Endothelial cell of umbilical vein (primary cell): ENCODE measurements around the gene ANAPC5. TPM values are rescaled to one million over a fixed set of nuclear protein-coding genes. Genes with fewer than 3 reads are reported as not detected.

Source experiments
- BruUV-seq: library from RNA; stranded (reverse); fragments of 400-500 nt; replicated peaks from 2 replicates; lab custom pipeline; 2021; lab: Mats Ljungman, UMichigan
- CTCF ChIA-PET: fragments of 300-600, 350-600 bp; sonication (Branson Sonifier 250); formaldehyde crosslinking; loops from one replicate; lab custom pipeline; 2021; ENCODE audit warnings: antibody characterized with exemption, inconsistent platforms; lab: Charles Lee
- POLR2A ChIA-PET: fragments of 300-600, 350-600 bp; sonication (Branson Sonifier 250); formaldehyde crosslinking; loops from one replicate; lab custom pipeline; 2021; ENCODE audit warnings: antibody characterized with exemption, inconsistent platforms; lab: Charles Lee
- DNase-seq: peaks from one replicate; pipeline ENCODE4 v3.0.0-alpha.2; 2011; ENCODE audit warnings: low read depth, low spot score
- FAIRE-seq: peaks from 2 replicates; lab custom pipeline; 2011; peaks lifted over from hg19 to GRCh38; lab: Jason Lieb, UNC
- H2AFZ ChIP-seq: 2 replicates; pipeline ENCODE4 v1.6.0; 2012; ENCODE audit warnings: low read depth, low read length, control low read depth, inconsistent platforms
- H3K27ac ChIP-seq: 2 replicates; pipeline ENCODE4 v1.5.1; 2011; ENCODE audit warnings: low read depth, mild to moderate bottlenecking, control low read depth, low read length, moderate library complexity; ENCODE audit not compliant: insufficient read depth
- H3K27me3 ChIP-seq, 2 experiments: 2 replicates each; pipeline versions ENCODE4 v1.6.0 to v1.6.1; 2011; ENCODE audit warnings: low read length in 2 of 2, mixed read lengths in 1 of 2; ENCODE audit not compliant: control insufficient read depth in 2 of 2, insufficient read depth in 2 of 2
- H3K36me3 ChIP-seq, 2 experiments: 2 replicates in 1 of 2; 3 replicates in 1 of 2; pipeline ENCODE4 v1.5.1; 2011; ENCODE audit warnings: low read length in 2 of 2, mild to moderate bottlenecking in 1 of 2, moderate library complexity in 1 of 2; ENCODE audit not compliant: control insufficient read depth in 2 of 2, insufficient read depth in 2 of 2; ENCODE audit errors: extremely low read depth in 1 of 2
- H3K4me1 ChIP-seq: 3 replicates; pipeline ENCODE4 v1.5.1; 2011; ENCODE audit warnings: mild to moderate bottlenecking, low read length; ENCODE audit not compliant: control insufficient read depth, insufficient read depth; ENCODE audit errors: extremely low read depth
- H3K4me2 ChIP-seq: 2 replicates; pipeline ENCODE4 v1.6.1; 2011; ENCODE audit warnings: low read length, control low read depth, mixed read lengths; ENCODE audit not compliant: insufficient read depth
- H3K4me3 ChIP-seq, 3 experiments: fragments of 200-600 bp in 1 of 3; sonication (generic), shearing (Covaris generic) in 1 of 3; replicated peaks in 1 of 3; 2 replicates each; pipeline ENCODE4 v1.5.1; 2011 to 2016; ENCODE audit warnings: control low read depth in 3 of 3, low read length in 3 of 3, mild to moderate bottlenecking in 2 of 3, inconsistent platforms in 1 of 3, low read depth in 1 of 3, moderate library complexity in 1 of 3; ENCODE audit not compliant: insufficient read depth in 1 of 3
- H3K79me2 ChIP-seq: 2 replicates; pipeline ENCODE4 v1.6.0; 2012; ENCODE audit warnings: low read length, inconsistent platforms; ENCODE audit not compliant: control insufficient read depth, insufficient read depth
- H3K9ac ChIP-seq: replicated peaks from 2 replicates; pipeline ENCODE3; 2011; ENCODE audit warnings: low read length, control low read depth; ENCODE audit not compliant: insufficient read depth; ENCODE audit errors: extremely low read depth
- H3K9me1 ChIP-seq: replicated peaks from 3 replicates; pipeline ENCODE4 v1.6.0; 2011; ENCODE audit warnings: mild to moderate bottlenecking, low read length; ENCODE audit not compliant: control insufficient read depth, insufficient read depth; ENCODE audit errors: extremely low read depth
- H3K9me3 ChIP-seq: replicated peaks from 2 replicates; pipeline ENCODE4 v1.5.1; 2012; ENCODE audit warnings: low read length, inconsistent platforms; ENCODE audit not compliant: control insufficient read depth, insufficient read depth
- H4K20me1 ChIP-seq: replicated peaks from 2 replicates; pipeline ENCODE3; 2011; ENCODE audit warnings: mild to moderate bottlenecking, low read length; ENCODE audit not compliant: control insufficient read depth, insufficient read depth; ENCODE audit errors: extremely low read depth
- CTCF ChIP-seq, 2 donors: IDR thresholded peaks; 1 replicate in 1 of 2; 2 replicates in 1 of 2; pipeline ENCODE4 v1.5.1; 2011; ENCODE audit warnings: low read length in 2 of 2, mild to moderate bottlenecking in 2 of 2, moderate library complexity in 2 of 2, control low read depth in 1 of 2, inconsistent platforms in 1 of 2, low read depth in 1 of 2; ENCODE audit not compliant: insufficient read depth in 1 of 2; ENCODE audit errors: extremely low read depth in 1 of 2
- EZH2 ChIP-seq: IDR thresholded peaks from 2 replicates; pipeline ENCODE4 v1.6.1; 2012; ENCODE audit warnings: borderline replicate concordance, low read depth, mild to moderate bottlenecking, moderate library complexity, low read length, inconsistent platforms; ENCODE audit not compliant: severe bottlenecking
- FOS ChIP-seq: IDR thresholded peaks from 2 replicates; pipeline ENCODE4 v1.6.1; 2011; ENCODE audit warnings: mild to moderate bottlenecking, low read length, moderate library complexity, borderline replicate concordance; ENCODE audit not compliant: insufficient read depth
- GATA2 ChIP-seq: IDR thresholded peaks from 2 replicates; pipeline ENCODE4 v1.7.0; 2011; ENCODE audit warnings: low read depth, mild to moderate bottlenecking, moderate library complexity, mixed read lengths, low read length; ENCODE audit not compliant: insufficient read length, insufficient read depth
- JUN ChIP-seq: IDR thresholded peaks from 2 replicates; pipeline ENCODE4 v1.6.1; 2011; ENCODE audit warnings: borderline replicate concordance, low read depth; ENCODE audit not compliant: insufficient read length, insufficient read depth
- MAX ChIP-seq: IDR thresholded peaks from 2 replicates; pipeline ENCODE4 v1.6.1; 2011; ENCODE audit not compliant: insufficient read depth, insufficient read length
- MYC ChIP-seq: IDR thresholded peaks from one replicate; pipeline ENCODE4 v1.6.1; 2011; ENCODE audit warnings: mild to moderate bottlenecking, low read depth, low read length
- POLR2A ChIP-seq: IDR thresholded peaks from 2 replicates; pipeline ENCODE4 v1.6.1; 2012; ENCODE audit warnings: low read depth, mild to moderate bottlenecking, control low read depth, low read length
- POLR2AphosphoS5 ChIP-seq: IDR thresholded peaks from 2 replicates; pipeline ENCODE4 v1.6.1; 2012; ENCODE audit warnings: low read depth, mild to moderate bottlenecking, control low read depth, low read length, moderate library complexity; ENCODE audit not compliant: insufficient read depth
- dilution Hi-C: fragments of 300-500 bp; cut with MboI; formaldehyde crosslinking; loops from one replicate; pipeline ENCODE4 v1.15.0; 2019; ENCODE audit warnings: low sequenced_read_pairs; ENCODE audit not compliant: extremely low pct_ligation_motif_present
- intact Hi-C: fragments of 100-400 bp; cut with micrococcal nuclease; formaldehyde crosslinking; loops from one replicate; pipeline ENCODE4 v1.10.0; 2022
- polyA plus RNA-seq, 4 experiments: library from polyadenylated mRNA; depleted of rRNA in 3 of 4; stranded (reverse) in 3 of 4; unstranded in 1 of 4; fragments of >200 nt; gene quantifications; 2 replicates each; pipeline versions ENCODE4 v1.2.1 to v1.2.3, GENCODE V29; 2011 to 2012; ENCODE audit warnings: missing spikeins in 1 of 4
- total RNA-seq: library from RNA; stranded (reverse); gene quantifications from 2 replicates; pipeline ENCODE4 v1.2.3, GENCODE V29; 2021

ANAPC5 gene
- total and polyA plus RNA-seq, 2 donors (not counting 3 experiments of a cell fraction or from before 2014, with no cell fraction given): 133 to 168 TPM

- Histone ChIP-seq H4K20me1 (no peaks in the 10 kb centered on the region), H3K4me1 (peaks cover 18% of the 10 kb centered on the region), H3K4me3 (no peak overlapping the region), H3K9me3 (no peaks in the 10 kb centered on the region), H3K36me3 (peaks cover 0 to 8% of the 10 kb centered on the region in 2 experiments), H3K4me2 (no peak overlapping the region), H3K27ac (no peak overlapping the region), H3K9ac (no peak overlapping the region), H3K27me3 (no peaks in the 10 kb centered on the region), H3K79me2 (peaks cover 7% of the 10 kb centered on the region), H3K9me1 (no peaks in the 10 kb centered on the region), H2AFZ (no peak overlapping the region)
- POLR2A ChIA-PET: no interaction called here
- TF ChIP-seq EZH2 (no peak), GATA2 (no peak), MYC (no peak), JUN (no peak), CTCF (IDR thresholded peaks at IDR 0.05; ENCODE audit: extremely low read depth in 1 of 2, insufficient read depth in 1 of 2, low read depth in 1 of 2, low read length in 2 of 2) (no peak), POLR2A (no peak), MAX (no peak), POLR2AphosphoS5 (no peak), FOS (no peak)
- no peak for FAIRE-seq
- dilution Hi-C loops: no loop called here
- intact Hi-C loops: no loop called here
- CTCF ChIA-PET: interaction anchor here (0.7 kb wide), 1 partner anchor 15 kb away, joined by 3 read pairs; no protein-coding TSS in a partner anchor
- BruUV-seq: no TSS peak
- DNase-seq: no peak
These were observed 78.0 kb downstream of the ANAPC5 start for GRCh38 chr12:121274036-121274763.
